ENCODE measurements around the gene MREG.

The MREG gene

DNA sequence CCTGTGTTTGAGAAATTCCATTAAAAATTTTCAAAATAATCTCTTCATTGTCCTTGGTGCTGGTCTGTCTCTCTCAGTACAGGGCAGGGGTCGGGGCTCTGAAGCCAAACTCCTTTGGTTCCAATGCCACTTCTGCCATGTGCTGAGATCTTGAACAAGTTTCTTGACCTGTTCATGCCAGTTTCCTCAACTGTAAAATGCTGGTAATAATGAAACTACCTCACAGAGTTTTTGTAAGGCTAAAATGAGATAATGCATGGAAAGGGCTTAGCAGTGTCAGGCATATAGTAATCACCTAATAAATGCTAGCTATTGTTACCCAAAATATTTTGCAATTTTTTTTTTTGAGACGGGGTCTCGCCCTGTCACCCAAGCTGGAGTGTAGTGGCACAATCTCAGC is 16.9 kb upstream of the MREG start:
- Histone ChIP-seq H4K20me1 (ENCODE audit: insufficient read depth) (no peaks in the 10 kb centered on the region), H3K27me3 (ENCODE audit: insufficient read depth, low read depth) (no peaks in the 10 kb centered on the region), H3K4me3 (IDR thresholded peaks at IDR 0.05; ENCODE audit: insufficient read depth, low read depth, low read length) (no peak overlapping the region), H3K4me2 (peak overlapping the region; percentile 20; the same call in 1 of the 2 replicates), H3K4me1 (ENCODE audit: low read depth, poor library complexity, severe bottlenecking) (peaks cover 26% of the 10 kb centered on the region), H3K36me3 (ENCODE audit: insufficient read depth) (no peaks in the 10 kb centered on the region), H3K9ac (no peak overlapping the region), H2AFZ (ENCODE audit: low read depth) (no peak overlapping the region), H3K79me2 (ENCODE audit: insufficient read depth, low read depth) (no peaks in the 10 kb centered on the region), H3K27ac (no peak overlapping the region)
- TF ChIP-seq, protein P1, sequence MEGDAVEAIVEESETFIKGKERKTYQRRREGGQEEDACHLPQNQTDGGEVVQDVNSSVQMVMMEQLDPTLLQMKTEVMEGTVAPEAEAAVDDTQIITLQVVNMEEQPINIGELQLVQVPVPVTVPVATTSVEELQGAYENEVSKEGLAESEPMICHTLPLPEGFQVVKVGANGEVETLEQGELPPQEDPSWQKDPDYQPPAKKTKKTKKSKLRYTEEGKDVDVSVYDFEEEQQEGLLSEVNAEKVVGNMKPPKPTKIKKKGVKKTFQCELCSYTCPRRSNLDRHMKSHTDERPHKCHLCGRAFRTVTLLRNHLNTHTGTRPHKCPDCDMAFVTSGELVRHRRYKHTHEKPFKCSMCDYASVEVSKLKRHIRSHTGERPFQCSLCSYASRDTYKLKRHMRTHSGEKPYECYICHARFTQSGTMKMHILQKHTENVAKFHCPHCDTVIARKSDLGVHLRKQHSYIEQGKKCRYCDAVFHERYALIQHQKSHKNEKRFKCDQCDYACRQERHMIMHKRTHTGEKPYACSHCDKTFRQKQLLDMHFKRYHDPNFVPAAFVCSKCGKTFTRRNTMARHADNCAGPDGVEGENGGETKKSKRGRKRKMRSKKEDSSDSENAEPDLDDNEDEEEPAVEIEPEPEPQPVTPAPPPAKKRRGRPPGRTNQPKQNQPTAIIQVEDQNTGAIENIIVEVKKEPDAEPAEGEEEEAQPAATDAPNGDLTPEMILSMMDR (conservative IDR thresholded peaks at IDR 0.05; ENCODE audit: low read depth, low read length), result no peak

DNA sequence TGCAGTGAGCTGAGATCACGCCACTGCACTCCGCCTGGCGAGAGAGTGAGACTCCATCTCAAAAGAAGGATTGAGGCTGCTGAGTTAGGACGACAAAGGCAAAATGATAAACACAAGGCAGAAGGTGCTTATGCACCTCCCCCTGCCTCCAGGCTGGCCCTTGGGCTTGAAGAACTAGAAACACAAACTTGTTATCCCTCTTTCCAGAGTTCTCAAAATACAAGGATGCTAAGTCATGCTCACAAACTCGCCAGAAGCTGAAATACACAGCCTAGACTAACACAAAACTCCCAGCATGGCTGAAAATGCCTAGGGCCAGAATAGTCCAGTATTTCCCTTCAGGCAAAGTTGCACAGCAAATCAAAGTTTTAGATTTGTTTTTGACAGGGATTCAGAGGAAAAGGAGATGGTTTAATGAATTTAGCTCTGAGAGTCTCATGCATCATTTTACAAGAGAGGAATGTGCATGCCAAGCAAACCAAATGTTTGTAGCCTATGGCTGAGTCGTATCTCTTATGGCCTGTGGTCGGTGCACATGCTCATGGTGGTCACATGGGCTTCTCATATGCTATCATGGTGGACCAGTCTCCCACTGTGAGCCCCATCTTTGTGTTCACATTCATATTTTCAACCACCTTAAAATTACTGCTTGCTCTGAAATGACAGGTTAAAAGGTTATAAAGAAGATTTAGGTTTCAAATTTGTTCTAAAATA is 16.2 kb upstream of the MREG start:
- H3K4me1 ChIP-seq (ENCODE audit: low read depth, poor library complexity, severe bottlenecking), result peaks cover 26% of the 10 kb centered on the region
- no peak overlapping the region for H2AFZ ChIP-seq (ENCODE audit: low read depth)
- no peak overlapping the region for H3K27ac ChIP-seq
- no peaks in the 10 kb centered on the region for H3K27me3 ChIP-seq (ENCODE audit: insufficient read depth, low read depth)
- H3K4me3 ChIP-seq (IDR thresholded peaks at IDR 0.05; ENCODE audit: insufficient read depth, low read depth, low read length), result no peak overlapping the region
- H3K79me2 ChIP-seq (ENCODE audit: insufficient read depth, low read depth), result no peaks in the 10 kb centered on the region
- H3K9ac ChIP-seq, result no peak overlapping the region
- H3K4me2 ChIP-seq, result peak overlapping the region; percentile 20; the same call in 1 of the 2 replicates
- H4K20me1 ChIP-seq (ENCODE audit: insufficient read depth), result no peaks in the 10 kb centered on the region
- no peaks in the 10 kb centered on the region for H3K36me3 ChIP-seq (ENCODE audit: insufficient read depth)
- TF ChIP-seq, protein P1 (conservative IDR thresholded peaks at IDR 0.05; ENCODE audit: low read depth, low read length), result no peak

DNA sequence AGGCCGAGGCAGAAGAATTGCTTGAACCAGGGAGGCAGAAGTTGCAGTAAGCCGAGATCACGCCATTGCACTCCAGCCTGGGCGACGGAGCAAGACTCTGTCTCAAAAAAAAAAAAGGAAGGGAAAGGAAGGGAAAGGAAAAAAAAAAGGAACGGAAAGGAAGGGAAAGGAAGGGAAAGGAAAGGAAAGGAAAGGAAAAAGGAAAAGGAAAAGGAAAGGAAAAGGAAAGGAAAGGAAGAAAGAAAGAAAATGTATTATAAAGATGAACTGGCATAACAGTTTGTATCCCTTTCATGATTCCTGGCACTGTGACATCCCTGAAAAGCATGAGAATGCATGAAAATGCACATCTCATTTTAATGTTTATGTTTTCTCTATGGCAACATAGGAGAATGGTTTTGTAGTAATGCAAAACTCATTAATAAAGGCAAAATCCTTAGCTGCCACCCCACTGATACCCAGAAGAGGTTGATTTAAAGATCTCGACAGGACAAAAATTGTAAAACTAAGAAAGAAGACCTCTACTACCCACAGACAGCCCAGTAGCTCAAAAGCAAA is 11.5 kb upstream of the MREG start:
- no peak overlapping the region for H3K4me3 ChIP-seq (IDR thresholded peaks at IDR 0.05; ENCODE audit: insufficient read depth, low read depth, low read length)
- no peak overlapping the region for H3K4me2 ChIP-seq
- TF ChIP-seq, protein P1 (conservative IDR thresholded peaks at IDR 0.05; ENCODE audit: low read depth, low read length), result no peak
- peaks cover 20% of the 10 kb centered on the region for H3K4me1 ChIP-seq (ENCODE audit: low read depth, poor library complexity, severe bottlenecking)
- H2AFZ ChIP-seq (ENCODE audit: low read depth), result no peak overlapping the region
- H3K27me3 ChIP-seq (ENCODE audit: insufficient read depth, low read depth), result no peaks in the 10 kb centered on the region
- H3K36me3 ChIP-seq (ENCODE audit: insufficient read depth), result no peaks in the 10 kb centered on the region
- H3K9ac ChIP-seq, result no peak overlapping the region
- H3K79me2 ChIP-seq (ENCODE audit: insufficient read depth, low read depth), result no peaks in the 10 kb centered on the region
- H4K20me1 ChIP-seq (ENCODE audit: insufficient read depth), result no peaks in the 10 kb centered on the region
- no peak overlapping the region for H3K27ac ChIP-seq

DNA sequence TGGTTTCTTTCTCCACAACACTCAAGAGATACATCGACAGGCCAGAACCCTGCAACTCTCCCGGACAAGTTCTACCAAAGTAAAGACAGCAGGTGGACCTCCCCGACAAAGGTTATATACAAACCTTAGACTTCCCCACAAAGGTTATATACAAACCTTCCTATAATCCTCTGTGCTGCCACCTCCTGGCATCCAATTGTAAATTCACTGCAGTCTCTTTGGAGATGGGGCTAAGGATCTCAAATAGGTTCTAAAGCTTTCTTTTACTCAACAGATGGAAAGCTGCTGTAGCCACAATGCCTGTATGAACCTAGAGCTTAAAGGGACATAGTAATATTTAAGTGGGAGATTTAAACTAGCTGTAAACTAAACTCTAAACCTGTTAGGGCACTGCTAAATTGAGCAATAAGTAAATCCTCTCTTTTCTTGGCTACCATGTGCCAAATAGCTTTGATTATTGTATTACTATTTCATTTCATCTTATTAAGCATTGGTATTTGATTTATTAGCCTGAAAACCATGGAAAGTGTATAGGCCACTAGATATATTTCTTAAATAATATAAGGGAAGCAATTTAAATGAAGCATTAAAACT is 9.8 kb upstream of the MREG start:
- Histone ChIP-seq H3K79me2 (ENCODE audit: insufficient read depth, low read depth) (no peaks in the 10 kb centered on the region), H3K4me1 (ENCODE audit: low read depth, poor library complexity, severe bottlenecking) (peaks cover 24% of the 10 kb centered on the region), H3K9ac (no peak overlapping the region), H3K27ac (no peak overlapping the region), H3K27me3 (ENCODE audit: insufficient read depth, low read depth) (no peaks in the 10 kb centered on the region), H4K20me1 (ENCODE audit: insufficient read depth) (no peaks in the 10 kb centered on the region), H3K4me2 (no peak overlapping the region), H3K36me3 (ENCODE audit: insufficient read depth) (no peaks in the 10 kb centered on the region), H2AFZ (ENCODE audit: low read depth) (no peak overlapping the region), H3K4me3 (IDR thresholded peaks at IDR 0.05; ENCODE audit: insufficient read depth, low read depth, low read length) (no peak overlapping the region)
- TF ChIP-seq, protein P1 (conservative IDR thresholded peaks at IDR 0.05; ENCODE audit: low read depth, low read length), result peak; percentile 81

All from KMS-11 (cell line).